SU-DHL-6 (cell line): ENCODE measurements around the gene GPRC5D.

Experiments used
- H2AFZ ChIP-seq: fragments of 200-600 bp; sonication (generic); 2 replicates; pipeline ENCODE4 v1.6.1; 2014; ENCODE audit warnings: low read depth, mild to moderate bottlenecking, moderate library complexity, mixed read lengths, antibody characterized with exemption, low read length; ENCODE audit not compliant: severe bottlenecking
- H3F3A ChIP-seq: fragments of 200-600 bp; shearing (Covaris generic); 2 replicates; pipeline ENCODE4 v1.6.0; 2016; ENCODE audit warnings: antibody characterized with exemption, mild to moderate bottlenecking; ENCODE audit not compliant: insufficient read depth
- H3K27ac ChIP-seq: fragments of 200-600 bp; sonication (generic); 2 replicates; pipeline ENCODE4 v1.5.1; 2016; ENCODE audit warnings: low read depth, mild to moderate bottlenecking, low read length, moderate library complexity, mixed read lengths
- H3K27me3 ChIP-seq: fragments of 200-600 bp; sonication (generic), shearing (Covaris generic); 2 replicates; pipeline ENCODE4 v1.6.0; 2014; ENCODE audit warnings: mild to moderate bottlenecking, low read length
- H3K36me3 ChIP-seq: fragments of 200-600 bp; sonication (generic); 2 replicates; pipeline ENCODE4 v1.6.1; 2014; ENCODE audit warnings: mild to moderate bottlenecking, low read length, mixed read lengths
- H3K4me2 ChIP-seq: fragments of 300-600, 200-600 bp; shearing (Covaris generic), sonication (generic); 2 replicates; pipeline ENCODE4 v1.6.0; 2014; ENCODE audit warnings: low read length, low read depth, mild to moderate bottlenecking; ENCODE audit not compliant: poor library complexity, severe bottlenecking
- H3K4me3 ChIP-seq: fragments of 200-600 bp; sonication (generic); 2 replicates; pipeline ENCODE4 v1.5.1; 2014; ENCODE audit warnings: antibody characterized with exemption, low read length, mild to moderate bottlenecking, mixed read lengths; ENCODE audit not compliant: insufficient read depth, poor library complexity, severe bottlenecking
- H3K79me2 ChIP-seq: fragments of 200-600 bp; sonication (generic); 2 replicates; pipeline ENCODE4 v1.6.1; 2014; ENCODE audit warnings: mild to moderate bottlenecking, low read length, moderate library complexity; ENCODE audit not compliant: insufficient read depth
- H3K9ac ChIP-seq: fragments of 200-600 bp; sonication (generic); 2 replicates; pipeline ENCODE4 v1.7.0; 2014; ENCODE audit warnings: mild to moderate bottlenecking, low read length
- H3K9me2 ChIP-seq: fragments of 200-600 bp; sonication (generic); replicated peaks from 2 replicates; pipeline ENCODE4 v1.6.1; 2014; ENCODE audit warnings: low read length; ENCODE audit not compliant: insufficient read depth
- H3K9me3 ChIP-seq: fragments of 200-600 bp; sonication (generic); 2 replicates; pipeline ENCODE4 v1.6.1; 2014; ENCODE audit warnings: low read length, mixed read lengths; ENCODE audit not compliant: insufficient read depth
- H4K20me1 ChIP-seq: fragments of 200-600 bp; sonication (generic); 2 replicates; pipeline ENCODE4 v1.6.1; 2014; ENCODE audit warnings: low read depth, mild to moderate bottlenecking, antibody characterized with exemption, low read length, moderate library complexity, mixed read lengths
- EZH2phosphoT487 ChIP-seq: fragments of 200-600 bp; sonication (generic), shearing (Covaris generic); conservative IDR thresholded peaks from 2 replicates; pipeline ENCODE4 v1.6.1; 2018; ENCODE audit warnings: mild to moderate bottlenecking, antibody characterized with exemption, low read length, moderate library complexity, mixed read lengths
- TF ChIP-seq, protein P1 (sequence below): fragments of 200-600 bp; sonication (generic); IDR thresholded peaks from one replicate; pipeline ENCODE4 v1.5.1; 2017; ENCODE audit warnings: antibody characterized with exemption, mild to moderate bottlenecking, low read length, moderate library complexity; ENCODE audit not compliant: insufficient read depth, poor library complexity, severe bottlenecking

GPRC5D gene

GRCh38 chr12:12891080-12891880 lies 60.7 kb downstream of the GPRC5D start, which contains the start of gene GPRC5A:
TSS of gene GPRC5A (plus strand) at chr12:12891562. CDS start at chr12:12908250, 16,688 bp downstream.
- Histone ChIP-seq H4K20me1 (no peaks in the 10 kb centered on the region), H3K79me2 (no peaks in the 10 kb centered on the region), H2AFZ (no peak within 1 kb of the TSS), H3K27ac (no peak within 1 kb of the TSS), H3K9ac (no peak within 1 kb of the TSS), H3K4me2 (no peak within 1 kb of the TSS), H3K36me3 (no peaks in the 10 kb centered on the region), H3F3A (no peaks in the 10 kb centered on the region), H3K9me2 (no peaks in the 10 kb centered on the region), H3K4me3 (no peak within 1 kb of the TSS), H3K9me3 (no peaks in the 10 kb centered on the region), H3K27me3 (no peaks in the 10 kb centered on the region)
- TF ChIP-seq EZH2phosphoT487: no peak
- TF ChIP-seq, protein P1, sequence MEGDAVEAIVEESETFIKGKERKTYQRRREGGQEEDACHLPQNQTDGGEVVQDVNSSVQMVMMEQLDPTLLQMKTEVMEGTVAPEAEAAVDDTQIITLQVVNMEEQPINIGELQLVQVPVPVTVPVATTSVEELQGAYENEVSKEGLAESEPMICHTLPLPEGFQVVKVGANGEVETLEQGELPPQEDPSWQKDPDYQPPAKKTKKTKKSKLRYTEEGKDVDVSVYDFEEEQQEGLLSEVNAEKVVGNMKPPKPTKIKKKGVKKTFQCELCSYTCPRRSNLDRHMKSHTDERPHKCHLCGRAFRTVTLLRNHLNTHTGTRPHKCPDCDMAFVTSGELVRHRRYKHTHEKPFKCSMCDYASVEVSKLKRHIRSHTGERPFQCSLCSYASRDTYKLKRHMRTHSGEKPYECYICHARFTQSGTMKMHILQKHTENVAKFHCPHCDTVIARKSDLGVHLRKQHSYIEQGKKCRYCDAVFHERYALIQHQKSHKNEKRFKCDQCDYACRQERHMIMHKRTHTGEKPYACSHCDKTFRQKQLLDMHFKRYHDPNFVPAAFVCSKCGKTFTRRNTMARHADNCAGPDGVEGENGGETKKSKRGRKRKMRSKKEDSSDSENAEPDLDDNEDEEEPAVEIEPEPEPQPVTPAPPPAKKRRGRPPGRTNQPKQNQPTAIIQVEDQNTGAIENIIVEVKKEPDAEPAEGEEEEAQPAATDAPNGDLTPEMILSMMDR: no peak
